Prostate gland (tissue), 2 donors: ENCODE results near the gene TPM3.

Experiments
- CTCF ChIP-seq, 4 experiments: fragments of 200-600 bp in 2 of 4; fragments of 450-650 bp in 2 of 4; sonication (generic) in 2 of 4; IDR thresholded peaks; 1 replicate in 3 of 4; 2 replicates in 1 of 4; pipeline ENCODE4 v1.5.1; 2016 to 2019; ENCODE audit warnings: antibody characterized with exemption in 4 of 4, mild to moderate bottlenecking in 2 of 4, moderate library complexity in 2 of 4
- POLR2A ChIP-seq: fragments of 450-650 bp; IDR thresholded peaks from one replicate; pipeline ENCODE4 v1.6.1; 2016; ENCODE audit warnings: antibody characterized with exemption, mild to moderate bottlenecking
- POLR2AphosphoS5 ChIP-seq: sonication (generic); formaldehyde crosslinking; IDR thresholded peaks from one replicate; pipeline ENCODE4 v1.6.1; 2017; ENCODE audit warnings: antibody characterized with exemption

- TF ChIP-seq POLR2A (no peak), CTCF (IDR thresholded peaks at IDR 0.05) (no peak), POLR2AphosphoS5 (no peak)
Measured at GRCh38 chr1:154225370-154225769, 33.5 kb upstream of the TPM3 start.
